K562 (cell line): ENCODE measurements around the gene LAG3. TPM values are rescaled to one million over a fixed set of nuclear protein-coding genes. Genes with fewer than 3 reads are reported as not detected.

Experiments
- ATAC-seq: fragments of 200-7000 bp; cut with Tn5 transposase; 3 replicates; pipeline ENCODE4 v1.9.1; 2020; ENCODE audit warnings: moderate library complexity
- BruUV-seq: library from RNA; stranded (reverse); fragments of 400-500 nt; replicated peaks from 2 replicates; lab custom pipeline; 2021; lab: Mats Ljungman, UMichigan
- CTCF ChIA-PET: fragments of 300-600 bp; formaldehyde crosslinking; extraction: SDS; loops from one replicate; lab custom pipeline; 2021; ENCODE audit warnings: low intra/inter-chr PET ratio; lab: Yijun Ruan, JAX
- POLR2A ChIA-PET: fragments of 300-600, 350-650 bp; sonication (Branson Sonifier 250); formaldehyde crosslinking; extraction: SDS; loops from one replicate; lab custom pipeline; 2021; ENCODE audit warnings: antibody characterized with exemption, inconsistent platforms; lab: Yijun Ruan, JAX
- DNase-seq, 4 experiments: peaks; one replicate each; pipeline versions ENCODE4 v3.0.0 to v3.0.0-alpha.2; 2011 to 2018; ENCODE audit warnings: low spot score in 3 of 4, mixed read lengths in 3 of 4; ENCODE audit errors: extremely low read depth in 1 of 4
- FAIRE-seq: peaks from 2 replicates; lab custom pipeline; 2011; peaks lifted over from hg19 to GRCh38; lab: Jason Lieb, UNC
- H2AFZ ChIP-seq: 2 replicates; pipeline ENCODE4 v1.6.0; 2011; ENCODE audit warnings: low read depth, low read length, control low read depth, inconsistent platforms
- H3K27ac ChIP-seq: fragments of 200-600 bp; 3 replicates; pipeline ENCODE4 v1.8.0; 2011; ENCODE audit warnings: low read depth, mild to moderate bottlenecking, control low read depth, inconsistent platforms, low read length, moderate library complexity, mixed read lengths; ENCODE audit errors: extremely low read depth
- H3K27me3 ChIP-seq, 2 experiments: fragments of 300-600 bp in 1 of 2; 2 replicates in 1 of 2; 3 replicates in 1 of 2; pipeline versions ENCODE4 v1.6.0 to v1.8.0; 2011; ENCODE audit warnings: inconsistent platforms in 2 of 2, low read length in 2 of 2, mild to moderate bottlenecking in 1 of 2, mixed read lengths in 1 of 2, moderate library complexity in 1 of 2; ENCODE audit not compliant: control insufficient read depth in 2 of 2, insufficient read depth in 2 of 2
- H3K36me3 ChIP-seq: fragments of 300-600 bp; 3 replicates; pipeline ENCODE4 v1.8.0; 2011; ENCODE audit warnings: mild to moderate bottlenecking, low read length, inconsistent platforms; ENCODE audit not compliant: control insufficient read depth, insufficient read depth
- H3K4me1 ChIP-seq, 2 experiments: fragments of 200-600 bp in 1 of 2; replicated peaks in 1 of 2; 2 replicates in 1 of 2; 3 replicates in 1 of 2; pipeline versions ENCODE4 v1.5.1 to v1.8.0; 2011; ENCODE audit warnings: inconsistent platforms in 2 of 2, low read length in 2 of 2, mild to moderate bottlenecking in 1 of 2, mixed read lengths in 1 of 2, moderate library complexity in 1 of 2; ENCODE audit not compliant: control insufficient read depth in 2 of 2, insufficient read depth in 2 of 2
- H3K4me2 ChIP-seq: 2 replicates; pipeline ENCODE4 v1.6.1; 2011; ENCODE audit warnings: low read length, control low read depth, inconsistent platforms, mixed read lengths; ENCODE audit not compliant: insufficient read depth
- H3K4me3 ChIP-seq: fragments of 200-600 bp; sonication (generic), shearing (Covaris generic); 2 replicates; pipeline ENCODE4 v1.5.1; 2016; ENCODE audit warnings: control low read depth, inconsistent platforms
- H3K79me2 ChIP-seq: fragments of 200-600 bp; 3 replicates; pipeline ENCODE4 v1.8.0; 2011; ENCODE audit warnings: low read length, inconsistent platforms; ENCODE audit not compliant: control insufficient read depth, insufficient read depth
- H3K9ac ChIP-seq, 2 experiments: 2 replicates each; pipeline versions ENCODE4 v1.6.0 to v1.6.1; 2011; ENCODE audit warnings: low read depth in 2 of 2, low read length in 2 of 2, control low read depth in 1 of 2, inconsistent platforms in 1 of 2, mild to moderate bottlenecking in 1 of 2, mixed read lengths in 1 of 2; ENCODE audit not compliant: insufficient read depth in 1 of 2
- H3K9me1 ChIP-seq: one replicate; pipeline ENCODE4 v1.6.0; 2011; ENCODE audit warnings: inconsistent platforms, mild to moderate bottlenecking, low read length, moderate library complexity; ENCODE audit not compliant: control insufficient read depth, insufficient read depth
- H3K9me3 ChIP-seq: replicated peaks from 2 replicates; pipeline ENCODE4 v1.5.1; 2011; ENCODE audit warnings: low read depth, low read length, inconsistent platforms; ENCODE audit not compliant: control insufficient read depth, insufficient read depth
- H4K20me1 ChIP-seq: replicated peaks from 2 replicates; pipeline ENCODE4 v1.6.1; 2011; ENCODE audit warnings: low read length, inconsistent platforms, mixed read lengths; ENCODE audit not compliant: control insufficient read depth, insufficient read depth
- BRD4 ChIP-seq: fragments of 200-600 bp; sonication (generic); IDR thresholded peaks from 2 replicates; pipeline ENCODE4 v1.6.1; 2017; ENCODE audit warnings: inconsistent platforms
- ETV1 ChIP-seq: fragments of 450-650 bp; conservative IDR thresholded peaks from 2 replicates; pipeline ENCODE4 v1.6.1; 2016; ENCODE audit warnings: missing genetic modification characterization, control low read depth, low read depth, missing compliant biosample characterization
- HNRNPK ChIP-seq: fragments of 200-400 bp; formaldehyde crosslinking; IDR thresholded peaks from one replicate; pipeline ENCODE4 v1.6.1; 2018; ENCODE audit warnings: mild to moderate bottlenecking, low read depth, low read length; ENCODE audit not compliant: poor library complexity, severe bottlenecking
- RNF2 ChIP-seq: sonication (generic); IDR thresholded peaks from 2 replicates; pipeline ENCODE4 v1.6.1; 2016
- TOE1 ChIP-seq, 2 experiments: fragments of 450-650 bp in 1 of 2; sonication (generic) in 1 of 2; formaldehyde crosslinking in 1 of 2; IDR thresholded peaks; 2 replicates each; pipeline versions ENCODE4 v1.7.1 to v1.8.0; 2016 to 2022; ENCODE audit warnings: borderline replicate concordance in 2 of 2, mild to moderate bottlenecking in 2 of 2, antibody characterized with exemption in 1 of 2, inconsistent platforms in 1 of 2, low read depth in 1 of 2, missing genetic modification reagents in 1 of 2, moderate library complexity in 1 of 2
- ZFPM2 ChIP-seq: fragments of 250-450 bp; sonication (Bioruptor Pico); IDR thresholded peaks from 2 replicates; pipeline ENCODE4 v1.5.1; 2022; ENCODE audit warnings: mild to moderate bottlenecking
- ZNF121 ChIP-seq: sonication (generic); formaldehyde crosslinking; conservative IDR thresholded peaks from 2 replicates; pipeline ENCODE4 v1.8.0; 2022; ENCODE audit warnings: missing genetic modification reagents
- ZNF24 ChIP-seq: fragments of 450-650 bp; IDR thresholded peaks from 2 replicates; pipeline ENCODE4 v1.6.1; 2016
- WGBS: fragments of 100-300 bp; shearing (Covaris generic); methylation state at CpG from one replicate; pipeline ENCODE4 v1.1.6; 2016; ENCODE audit warnings: low coverage, mixed read lengths; ENCODE audit not compliant: insufficient coverage; ENCODE audit errors: missing lambda C conversion rate; 5-methylcytosine and 5-hydroxymethylcytosine counted together
- in situ Hi-C: fragments of 300-500 bp; cut with MboI; formaldehyde crosslinking; loops from 4 replicates; pipeline ENCODE4 v1.15.0; 2018; ENCODE audit warnings: inconsistent platforms, mixed read lengths
- intact Hi-C: fragments of 100-400 bp; cut with micrococcal nuclease; formaldehyde crosslinking; loops from 2 replicates; pipeline ENCODE4 v1.14.2; 2022
- polyA plus RNA-seq, 8 experiments: library from polyadenylated mRNA; depleted of rRNA in 4 of 8; stranded (reverse) in 5 of 8; unstranded in 3 of 8; fragments of >200 nt; fragmentation: Nextera tagmentation in 2 of 8; fragmentation: Illumina TruSeq in 1 of 8; extraction: Ambion mirVana in 2 of 8; extraction: Trizol in 1 of 8; gene quantifications; 2 replicates each; pipeline versions ENCODE4 v1.2.1 to v1.2.3, GENCODE V29; 2011 to 2014; ENCODE audit warnings: inconsistent platforms in 1 of 8, missing spikeins in 1 of 8
- total RNA-seq, 7 experiments: library from RNA; depleted of rRNA in 6 of 7; stranded (reverse); fragments of >200 nt in 6 of 7; fragmentation: Illumina TruSeq in 2 of 7; extraction: Trizol in 2 of 7; gene quantifications; 2 replicates each; pipeline versions ENCODE4 v1.2.1 to v1.2.3, GENCODE V29; 2011 to 2021; ENCODE audit warnings: low replicate concordance in 1 of 7
- TF ChIP-seq, protein P1 (sequence below): fragments of 450-650 bp; IDR thresholded peaks from 2 replicates; pipeline ENCODE4 v1.6.1; 2016; ENCODE audit warnings: borderline replicate concordance

The LAG3 gene
- total and polyA plus RNA-seq, 9 of the 15 experiments (the other 6 are each of a cell fraction or from before 2014, with no cell fraction given) = 0.07 to 0.66 (median 0.09) TPM; not detected in 1

DNA sequence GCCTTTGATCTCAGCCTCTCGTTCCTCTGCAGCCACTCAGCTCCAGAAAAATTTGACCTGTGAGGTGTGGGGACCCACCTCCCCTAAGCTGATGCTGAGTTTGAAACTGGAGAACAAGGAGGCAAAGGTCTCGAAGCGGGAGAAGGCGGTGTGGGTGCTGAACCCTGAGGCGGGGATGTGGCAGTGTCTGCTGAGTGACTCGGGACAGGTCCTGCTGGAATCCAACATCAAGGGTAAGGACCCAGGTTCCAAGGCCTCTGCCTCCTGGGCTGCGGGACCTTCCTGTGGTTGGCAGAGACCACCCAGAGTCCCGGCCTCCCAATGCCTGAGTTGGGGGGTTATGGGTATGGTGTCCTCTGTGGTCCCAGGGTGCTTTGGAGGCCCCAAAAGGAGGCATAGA lies 44.8 kb downstream of the LAG3 start:
- H3K9me3 ChIP-seq = no peaks in the 10 kb centered on the region
- no peak for ATAC-seq
- H4K20me1 ChIP-seq = no peaks in the 10 kb centered on the region
- no peak overlapping the region for H2AFZ ChIP-seq
- H3K9me1 ChIP-seq = no peaks in the 10 kb centered on the region
- no peaks in the 10 kb centered on the region for H3K79me2 ChIP-seq
- no peak overlapping the region for H3K27ac ChIP-seq
- ChIA-PET POLR2A (no interaction called here), CTCF (no interaction called here)
- H3K4me1 ChIP-seq = peaks cover 8 to 11% of the 10 kb centered on the region in 2 experiments; a peak in 4 of 5 replicates
- TF ChIP-seq BRD4 (no peak), ETV1 (tag) (no peak), ZFPM2 (no peak), TOE1 (IDR thresholded peaks at IDR 0.05; ENCODE audit: borderline replicate concordance) (no peak), TOE1 (CRISPR knock-in tag; IDR thresholded peaks at IDR 0.05; ENCODE audit: borderline replicate concordance, low read depth) (no peak), ZNF24 (no peak), ZNF121 (no peak), HNRNPK (no peak), RNF2 (no peak)
- TF ChIP-seq, protein P1, sequence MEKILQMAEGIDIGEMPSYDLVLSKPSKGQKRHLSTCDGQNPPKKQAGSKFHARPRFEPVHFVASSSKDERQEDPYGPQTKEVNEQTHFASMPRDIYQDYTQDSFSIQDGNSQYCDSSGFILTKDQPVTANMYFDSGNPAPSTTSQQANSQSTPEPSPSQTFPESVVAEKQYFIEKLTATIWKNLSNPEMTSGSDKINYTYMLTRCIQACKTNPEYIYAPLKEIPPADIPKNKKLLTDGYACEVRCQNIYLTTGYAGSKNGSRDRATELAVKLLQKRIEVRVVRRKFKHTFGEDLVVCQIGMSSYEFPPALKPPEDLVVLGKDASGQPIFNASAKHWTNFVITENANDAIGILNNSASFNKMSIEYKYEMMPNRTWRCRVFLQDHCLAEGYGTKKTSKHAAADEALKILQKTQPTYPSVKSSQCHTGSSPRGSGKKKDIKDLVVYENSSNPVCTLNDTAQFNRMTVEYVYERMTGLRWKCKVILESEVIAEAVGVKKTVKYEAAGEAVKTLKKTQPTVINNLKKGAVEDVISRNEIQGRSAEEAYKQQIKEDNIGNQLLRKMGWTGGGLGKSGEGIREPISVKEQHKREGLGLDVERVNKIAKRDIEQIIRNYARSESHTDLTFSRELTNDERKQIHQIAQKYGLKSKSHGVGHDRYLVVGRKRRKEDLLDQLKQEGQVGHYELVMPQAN = no peak
- no peaks in the 10 kb centered on the region for H3K36me3 ChIP-seq
- FAIRE-seq = no peak
- no peaks in the 10 kb centered on the region for H3K27me3 ChIP-seq
- no peak overlapping the region for H3K4me3 ChIP-seq
- H3K9ac ChIP-seq = no peak overlapping the region
- BruUV-seq = no TSS peak
- WGBS = 54% methylated on average over 8 of the region's 8 CpGs
- intact Hi-C loops (no loop called here), in situ Hi-C loops (no loop called here)
- DNase-seq = no peak
- no peak overlapping the region for H3K4me2 ChIP-seq
